ENCODE results near the gene SLC13A4. TPM values are rescaled to one million over a fixed set of nuclear protein-coding genes. Genes with fewer than 3 reads are reported as not detected.
"Not testable (repeated sequence)": the region's sequence is repeated elsewhere in the genome, so short reads cannot be mapped to it uniquely, and the experiment has no call there.

The SLC13A4 gene
- total and polyA plus RNA-seq, 2 donors, result 0.03 TPM; not detected in 1

DNA sequence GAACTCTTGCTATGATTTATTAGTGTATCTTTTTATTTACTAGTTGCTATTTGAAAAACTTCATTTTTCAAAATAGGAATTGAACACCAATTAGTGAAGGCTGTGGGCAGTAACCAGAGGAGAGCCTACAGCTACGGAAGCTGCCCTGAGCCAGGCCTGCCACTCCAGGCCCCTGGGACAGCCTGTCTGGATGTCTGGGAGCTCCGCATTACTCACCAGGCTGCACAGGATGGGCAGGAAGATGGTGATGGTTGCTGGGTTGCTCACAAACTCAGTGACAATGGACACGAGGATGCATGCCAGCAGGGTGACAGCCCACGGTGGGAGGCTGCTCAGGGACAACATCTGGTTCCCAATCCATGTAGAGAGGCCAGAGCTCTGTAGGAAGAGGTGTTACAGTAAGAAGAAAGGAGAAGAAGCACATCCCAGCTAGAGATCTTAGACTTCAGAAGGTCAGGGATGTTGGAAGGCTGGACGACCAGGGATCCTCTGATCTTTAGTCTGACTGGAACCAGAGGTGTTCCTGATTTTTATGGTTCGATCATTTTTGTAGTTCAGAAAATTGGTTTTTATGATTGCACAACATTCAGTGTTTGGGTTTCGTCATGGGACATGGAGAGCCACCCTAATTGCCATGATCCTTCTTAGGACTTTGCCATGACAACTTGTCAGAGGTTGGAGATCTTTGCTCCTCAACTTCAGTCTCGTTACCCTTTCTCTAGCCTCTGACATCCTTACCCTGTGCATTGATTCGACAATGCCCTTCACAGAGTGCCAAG lies 42.5 kb downstream of the SLC13A4 start:
- Histone ChIP-seq H3K36me3 (ENCODE audit: insufficient read depth) (no peaks in the 10 kb centered on the region), H3K4me3 (ENCODE audit: low read depth, low read length) (no peak overlapping the region), H3K27ac (ENCODE audit: low read depth) (no peak overlapping the region), H3K4me1 (ENCODE audit: insufficient read depth) (no peaks in the 10 kb centered on the region)
- DNase-seq (ENCODE audit: extremely low spot score), result no peak
- WGBS, result 88% methylated on average over 9 of the region's 9 CpGs

DNA sequence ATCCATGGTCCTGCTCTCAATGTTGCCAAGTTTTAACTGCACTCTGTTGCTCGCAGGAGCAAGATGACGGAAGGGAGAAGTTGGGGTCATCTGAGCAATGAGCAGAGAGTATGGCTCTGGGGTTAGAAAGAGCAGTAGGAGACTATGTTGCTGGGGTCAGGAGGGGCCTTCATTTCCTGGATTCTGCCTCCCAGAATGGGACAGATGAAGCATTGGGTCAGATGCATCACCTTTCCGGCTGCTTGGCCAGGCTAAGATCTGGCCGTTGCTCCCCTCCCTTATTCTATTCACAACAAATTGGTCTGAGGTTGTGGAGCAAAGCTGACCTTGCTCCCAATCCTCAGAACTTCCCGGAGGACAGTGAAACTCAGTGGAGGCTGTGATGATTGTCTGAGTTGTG lies 43.3 kb downstream of the SLC13A4 start:
- WGBS, result 81% methylated on average over 5 of the region's 5 CpGs
- H3K4me1 ChIP-seq (ENCODE audit: insufficient read depth), result no peaks in the 10 kb centered on the region
- DNase-seq (ENCODE audit: extremely low spot score), result no peak
- H3K27ac ChIP-seq (ENCODE audit: low read depth), result no peak overlapping the region
- no peak overlapping the region for H3K4me3 ChIP-seq (ENCODE audit: low read depth, low read length)
- H3K36me3 ChIP-seq (ENCODE audit: insufficient read depth), result no peaks in the 10 kb centered on the region

DNA sequence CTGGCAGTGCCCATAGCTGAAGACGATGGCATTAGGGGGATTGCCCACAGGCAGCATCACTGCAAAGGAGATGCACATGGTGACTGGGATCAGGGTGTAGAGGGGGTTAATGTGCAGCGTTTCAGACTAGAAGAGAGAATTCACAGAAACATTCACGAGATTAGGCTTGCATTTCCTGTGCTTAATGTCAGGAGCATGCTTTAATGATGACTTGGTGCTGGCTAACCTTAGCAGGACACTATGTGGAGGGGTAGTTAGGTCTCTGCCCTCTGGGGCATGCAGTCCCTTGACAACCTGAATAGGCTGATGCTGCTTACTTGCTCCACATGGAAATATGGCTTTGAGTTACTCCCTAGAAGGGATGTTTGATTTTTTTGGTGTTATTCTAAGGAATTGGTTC lies 43.9 kb downstream of the SLC13A4 start:
- H3K4me3 ChIP-seq (ENCODE audit: low read depth, low read length), result no peak overlapping the region
- WGBS, result 39% methylated on average over 3 of the region's 3 CpGs

DNA sequence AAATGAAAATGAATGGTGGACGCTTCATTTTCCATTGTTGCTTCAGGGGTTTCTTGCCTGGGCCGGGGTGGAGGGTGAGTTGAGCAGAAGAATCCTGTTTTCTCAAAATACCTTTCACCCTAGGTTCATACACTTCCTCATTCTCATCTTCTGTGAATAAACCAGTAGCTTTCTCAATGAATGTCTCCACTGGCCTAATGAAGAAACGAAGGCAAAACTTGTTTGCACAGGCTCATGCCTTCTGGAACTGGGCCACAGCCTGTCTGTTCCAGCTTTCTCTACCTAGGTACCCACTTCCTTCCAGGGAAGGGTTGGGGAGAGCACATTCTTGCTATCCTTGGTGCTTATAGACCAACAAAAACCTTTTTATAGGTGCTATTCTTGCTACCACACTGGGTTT lies 44.4 kb downstream of the SLC13A4 start:
- Histone ChIP-seq H3K4me1 (ENCODE audit: insufficient read depth) (no peaks in the 10 kb centered on the region), H3K27ac (ENCODE audit: low read depth) (no peak overlapping the region), H3K36me3 (ENCODE audit: insufficient read depth) (no peaks in the 10 kb centered on the region), H3K4me3 (ENCODE audit: low read depth, low read length) (no peak overlapping the region)
- no peak for DNase-seq (ENCODE audit: extremely low spot score)
- 84% methylated on average over 3 of the region's 3 CpGs for WGBS

More for the DNA sequence above, 43.9 kb downstream of the SLC13A4 start:
- H3K36me3 ChIP-seq (ENCODE audit: insufficient read depth), result no peaks in the 10 kb centered on the region
- H3K4me1 ChIP-seq (ENCODE audit: insufficient read depth), result no peaks in the 10 kb centered on the region
- DNase-seq (ENCODE audit: extremely low spot score), result no peak
- no peak overlapping the region for H3K27ac ChIP-seq (ENCODE audit: low read depth)

DNA sequence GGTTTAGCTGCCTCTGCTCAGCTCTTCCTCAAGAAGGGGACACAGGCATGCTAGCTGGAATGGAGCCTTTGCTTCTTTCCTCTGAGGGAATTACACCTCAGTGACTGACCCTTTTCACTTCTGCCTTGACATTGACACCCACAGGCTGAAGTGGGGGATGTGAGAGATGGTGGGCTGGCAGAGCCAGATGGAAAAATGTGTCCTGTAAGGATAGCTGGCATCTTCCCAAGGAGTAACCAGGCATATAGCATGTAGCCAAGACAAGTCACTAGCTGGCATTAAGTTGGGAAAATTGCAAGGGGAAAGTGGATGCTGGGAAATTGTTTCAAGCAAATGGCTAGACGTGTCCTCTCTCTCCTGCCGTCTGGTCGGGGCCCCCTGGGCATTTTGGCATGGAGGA lies 45.8 kb downstream of the SLC13A4 start:
- Histone ChIP-seq H3K4me1 (ENCODE audit: insufficient read depth) (no peaks in the 10 kb centered on the region), H3K36me3 (ENCODE audit: insufficient read depth) (no peaks in the 10 kb centered on the region), H3K4me3 (ENCODE audit: low read depth, low read length) (no peak overlapping the region), H3K27ac (ENCODE audit: low read depth) (no peak overlapping the region)
- DNase-seq (ENCODE audit: extremely low spot score), result no peak
- 82% methylated on average over 3 of the region's 3 CpGs for WGBS

DNA sequence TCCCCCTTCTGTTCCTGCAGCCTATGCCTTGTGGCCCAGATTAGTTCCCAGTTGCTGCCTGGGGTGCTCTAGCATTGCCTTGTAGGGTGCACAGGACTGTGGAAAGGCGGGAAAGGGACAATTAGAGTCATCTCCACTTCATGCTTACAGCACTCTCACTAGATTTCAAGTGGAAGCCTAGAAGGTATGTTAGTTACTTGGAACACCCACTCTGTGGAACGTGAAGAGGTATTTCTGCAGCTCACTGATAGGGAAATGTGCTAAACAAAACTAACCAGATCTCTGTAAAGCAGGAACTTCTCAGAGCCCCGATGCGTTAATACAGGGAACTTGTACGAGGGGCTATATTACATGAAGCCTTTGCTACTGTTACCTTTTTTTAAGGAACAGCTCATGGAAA lies 46.2 kb downstream of the SLC13A4 start:
- WGBS, result 61% methylated on average over 5 of the region's 5 CpGs
- DNase-seq (ENCODE audit: extremely low spot score), result no peak
- Histone ChIP-seq H3K4me3 (ENCODE audit: low read depth, low read length) (no peak overlapping the region), H3K36me3 (ENCODE audit: insufficient read depth) (peaks cover 4% of the 10 kb centered on the region), H3K27ac (ENCODE audit: low read depth) (no peak overlapping the region), H3K4me1 (ENCODE audit: insufficient read depth) (no peaks in the 10 kb centered on the region)

DNA sequence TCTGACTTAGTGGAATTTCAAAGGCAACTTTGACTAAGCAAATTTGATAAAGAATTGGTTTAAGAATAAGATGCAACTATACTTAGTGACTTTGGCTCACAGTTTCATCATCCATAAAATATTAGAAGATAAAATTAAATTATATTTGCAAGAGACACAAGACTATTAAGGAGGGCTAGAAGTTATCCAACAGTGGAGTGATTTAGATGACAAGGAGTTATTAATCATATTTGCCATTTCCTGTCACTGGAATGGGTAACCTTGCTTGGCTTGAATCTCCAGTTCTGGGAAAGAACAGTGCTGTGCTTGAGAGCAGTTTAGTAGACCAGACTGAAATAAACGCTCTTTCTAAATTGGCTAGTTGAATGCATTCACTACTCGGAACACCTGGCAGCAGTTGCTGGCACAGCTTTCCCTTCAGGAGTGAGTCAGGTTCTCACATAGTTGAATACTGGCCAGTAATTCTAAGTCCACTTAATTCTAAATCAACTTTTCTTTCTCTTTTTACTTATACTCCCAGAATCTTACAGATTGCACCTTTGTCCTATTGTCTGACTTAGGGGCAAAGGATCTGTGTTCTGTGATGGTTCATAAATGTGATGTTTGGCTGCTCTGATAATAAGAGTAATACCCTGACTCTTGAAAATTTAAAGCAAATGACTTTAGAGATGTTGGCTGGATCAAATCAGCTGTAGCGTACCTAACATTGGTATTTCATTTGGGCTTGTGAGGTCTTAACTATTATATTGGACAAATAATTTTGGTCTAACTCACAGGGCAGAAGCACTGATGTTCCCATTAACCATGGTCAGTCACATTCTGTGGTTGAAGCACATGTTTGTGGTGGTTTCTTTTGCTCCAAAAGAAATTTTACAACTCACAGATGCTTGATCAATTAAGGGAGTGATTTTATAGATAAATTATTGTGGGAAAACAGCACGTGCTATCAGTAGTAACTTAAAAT lies 49.1 kb downstream of the SLC13A4 start:
- WGBS, result 62% methylated on average over 4 of the region's 4 CpGs
- Histone ChIP-seq H3K4me1 (ENCODE audit: insufficient read depth) (no peaks in the 10 kb centered on the region), H3K4me3 (ENCODE audit: low read depth, low read length) (no peak overlapping the region), H3K36me3 (ENCODE audit: insufficient read depth) (peaks cover 6% of the 10 kb centered on the region), H3K27ac (ENCODE audit: low read depth) (no peak overlapping the region)
- DNase-seq (ENCODE audit: extremely low spot score), result no peak

DNA sequence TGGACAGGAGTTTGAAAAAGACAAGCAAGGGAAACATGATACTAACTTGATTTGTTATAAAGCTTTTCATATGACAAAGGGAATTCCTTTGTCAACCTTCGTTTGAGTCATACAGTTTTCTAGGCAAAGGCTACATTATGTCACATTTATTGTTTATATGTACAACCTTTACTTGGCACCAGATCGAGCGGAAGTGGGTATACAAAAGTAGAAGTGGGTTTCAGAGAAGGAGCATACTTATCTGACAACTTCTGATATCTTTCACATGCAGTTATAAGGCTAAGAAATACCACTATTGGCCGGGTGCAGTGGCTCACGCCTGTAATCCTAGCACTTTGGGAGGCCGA lies 54.7 kb downstream of the SLC13A4 start:
- WGBS, result 42% methylated on average over 6 of the region's 6 CpGs
- no peak for DNase-seq (ENCODE audit: extremely low spot score)
- H3K27ac ChIP-seq (ENCODE audit: low read depth), result no peak overlapping the region
- no peaks in the 10 kb centered on the region for H3K4me1 ChIP-seq (ENCODE audit: insufficient read depth)
- H3K36me3 ChIP-seq (ENCODE audit: insufficient read depth), result peaks cover 6% of the 10 kb centered on the region
- H3K4me3 ChIP-seq (ENCODE audit: low read depth, low read length), result no peak overlapping the region

DNA sequence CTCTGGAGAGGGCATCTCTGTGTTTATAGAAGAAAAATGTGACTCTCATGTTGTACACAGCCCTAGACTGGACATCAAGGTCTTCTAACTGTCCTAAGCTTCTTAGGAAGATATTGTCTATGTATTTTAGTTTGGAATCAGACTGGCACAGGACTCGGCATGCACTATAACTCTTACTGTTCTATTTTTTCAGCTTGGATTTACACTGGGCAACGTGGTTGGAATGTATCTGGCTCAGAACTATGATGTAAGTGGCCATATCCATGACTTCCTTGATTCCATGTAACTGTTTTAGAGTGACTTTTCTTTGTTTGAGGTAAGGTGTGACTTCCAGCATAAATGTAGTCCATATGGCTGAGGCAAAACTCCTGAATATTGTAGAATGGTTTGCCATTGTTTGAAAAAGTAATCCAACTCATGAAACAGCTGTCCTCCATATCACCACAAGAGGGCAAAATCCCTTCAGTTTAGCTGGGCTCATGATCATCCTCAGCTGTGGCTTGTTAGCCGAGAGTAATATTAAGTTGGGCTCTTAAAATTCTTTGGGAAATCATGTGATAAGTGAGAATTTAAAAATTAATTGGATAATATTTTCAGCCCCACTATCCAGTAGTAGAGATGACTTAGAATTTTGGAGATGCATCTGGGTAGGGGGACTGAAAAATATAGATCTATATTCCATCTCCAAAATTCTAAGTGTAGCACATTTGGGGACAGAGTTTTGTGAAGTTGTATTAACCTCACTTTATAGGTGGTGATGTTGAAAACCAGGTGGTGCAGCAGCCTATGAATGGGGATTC lies 55.2 kb downstream of the SLC13A4 start:
- WGBS, result 37% methylated on average over 3 of the region's 3 CpGs
- H3K4me1 ChIP-seq (ENCODE audit: insufficient read depth), result no peaks in the 10 kb centered on the region
- H3K36me3 ChIP-seq (ENCODE audit: insufficient read depth), result peaks cover 6% of the 10 kb centered on the region
- H3K27ac ChIP-seq (ENCODE audit: low read depth), result no peak overlapping the region
- DNase-seq (ENCODE audit: extremely low spot score), result peak; percentile 28
- no peak overlapping the region for H3K4me3 ChIP-seq (ENCODE audit: low read depth, low read length)

DNA sequence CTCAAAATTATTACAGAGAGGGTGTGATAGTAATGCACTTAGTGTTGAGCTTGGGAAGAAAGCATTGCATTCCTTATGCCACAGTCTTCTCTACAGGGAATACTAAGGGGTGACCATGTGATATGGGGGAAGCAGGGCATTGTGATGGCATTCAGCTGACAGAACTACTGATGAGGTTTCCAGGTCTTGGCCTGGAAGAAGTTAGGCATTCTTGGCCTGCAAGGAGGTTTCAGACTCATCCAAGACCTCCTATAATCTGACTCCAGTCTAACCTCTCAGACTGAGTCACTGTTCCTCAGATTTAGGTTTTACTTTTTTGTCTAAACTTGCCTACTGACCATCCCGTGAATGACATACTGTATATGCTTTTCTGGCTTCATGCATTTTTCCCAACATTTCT lies 57.8 kb downstream of the SLC13A4 start:
- Histone ChIP-seq H3K27ac (ENCODE audit: low read depth) (no peak overlapping the region), H3K36me3 (ENCODE audit: insufficient read depth) (no peaks in the 10 kb centered on the region), H3K4me3 (ENCODE audit: low read depth, low read length) (no peak overlapping the region), H3K4me1 (ENCODE audit: insufficient read depth) (no peaks in the 10 kb centered on the region)
- no peak for DNase-seq (ENCODE audit: extremely low spot score)
- 21% methylated on average over 1 of the region's 1 CpG for WGBS

DNA sequence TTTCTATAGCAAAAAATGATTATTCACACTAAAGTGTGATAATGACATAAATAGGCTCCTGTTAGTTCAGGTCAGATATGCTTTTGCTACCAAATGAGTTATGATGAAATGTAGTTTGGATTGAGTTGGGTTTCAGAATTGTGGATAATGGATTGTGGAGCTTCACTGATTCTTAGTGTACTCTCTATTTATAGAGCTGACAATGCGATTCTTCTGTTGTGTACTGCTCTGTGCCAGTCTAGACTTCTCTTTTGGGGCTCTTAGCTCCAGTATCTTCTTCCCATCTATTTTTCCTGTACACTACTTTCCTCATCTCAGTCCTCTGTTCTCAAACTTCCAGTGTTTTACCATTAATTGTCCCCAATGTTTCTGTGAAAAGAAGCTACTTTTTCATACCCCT lies 58.2 kb downstream of the SLC13A4 start:
- H3K27ac ChIP-seq (ENCODE audit: low read depth), result no peak overlapping the region
- H3K4me1 ChIP-seq (ENCODE audit: insufficient read depth), result no peaks in the 10 kb centered on the region
- no peaks in the 10 kb centered on the region for H3K36me3 ChIP-seq (ENCODE audit: insufficient read depth)
- DNase-seq (ENCODE audit: extremely low spot score), result no peak
- 72% methylated on average over 1 of the region's 1 CpG for WGBS
- no peak overlapping the region for H3K4me3 ChIP-seq (ENCODE audit: low read depth, low read length)

DNA sequence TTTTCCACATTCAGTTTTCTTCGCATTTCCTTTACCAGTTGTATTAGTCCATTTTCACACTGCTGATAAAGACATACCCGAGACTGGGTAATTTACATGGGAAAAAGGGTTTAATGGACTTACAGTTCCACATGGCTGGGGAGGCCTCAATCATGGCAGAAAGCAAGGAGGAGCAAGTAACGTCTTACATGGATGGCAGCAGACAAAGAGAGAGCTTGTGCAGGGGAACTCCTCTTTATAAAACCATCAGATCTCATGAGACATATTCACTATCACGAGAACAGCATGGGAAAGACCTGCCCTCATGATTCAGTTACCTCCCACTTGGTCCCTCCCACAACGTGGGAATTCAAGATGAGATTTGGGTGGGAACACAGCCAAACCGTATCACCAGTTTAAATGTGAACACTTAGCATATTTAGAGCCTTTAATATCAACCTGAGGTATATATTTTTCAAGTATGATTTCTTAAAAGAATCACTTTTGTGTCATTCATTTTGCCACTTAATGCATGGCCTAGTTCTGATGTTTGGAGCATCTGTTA lies 59.1 kb downstream of the SLC13A4 start:
- DNase-seq (ENCODE audit: extremely low spot score); H3K27ac ChIP-seq (ENCODE audit: low read depth); H3K4me3 ChIP-seq (ENCODE audit: low read depth, low read length); H3K36me3 ChIP-seq (ENCODE audit: insufficient read depth); H3K4me1 ChIP-seq (ENCODE audit: insufficient read depth): not testable (repeated sequence)
- WGBS, result 74% methylated on average over 6 of the region's 6 CpGs

DNA sequence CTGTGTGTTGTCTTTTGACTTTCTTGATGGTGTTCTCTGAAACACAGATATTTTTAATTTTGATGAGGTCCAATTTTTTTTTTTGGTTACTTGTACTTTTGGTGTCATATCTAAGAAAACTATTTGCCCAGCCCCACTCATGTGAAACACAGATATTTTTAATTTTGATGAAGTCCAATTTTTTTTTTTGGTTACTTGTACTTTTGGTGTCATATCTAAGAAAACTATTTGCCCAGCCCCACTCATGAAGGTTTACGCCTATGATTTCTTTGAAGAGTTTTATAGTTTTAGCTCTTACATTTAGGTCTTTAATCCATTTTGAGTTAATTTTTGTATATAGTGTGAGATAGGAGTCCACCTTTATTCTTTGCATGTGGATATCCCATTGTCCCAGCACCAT lies 60.4 kb downstream of the SLC13A4 start:
- H3K27ac ChIP-seq (ENCODE audit: low read depth); DNase-seq (ENCODE audit: extremely low spot score); H3K4me1 ChIP-seq (ENCODE audit: insufficient read depth); H3K4me3 ChIP-seq (ENCODE audit: low read depth, low read length); H3K36me3 ChIP-seq (ENCODE audit: insufficient read depth): not testable (repeated sequence)
- WGBS, result 99% methylated on average over 1 of the region's 1 CpG
